GM19193 (cell line): ENCODE results near the gene PCCB.

ENCODE experiments used
- POLR2A ChIP-seq: IDR thresholded peaks from 4 replicates; pipeline ENCODE4 v1.6.1; 2011; ENCODE audit not compliant: insufficient read depth, insufficient read length; ENCODE audit errors: extremely low read depth

The PCCB gene

GRCh38 chr3:136291302-136291701, 41.2 kb downstream of the PCCB start:
- no peak for TF ChIP-seq POLR2A

- no peak for TF ChIP-seq POLR2A
Measured at GRCh38 chr3:136292500-136292899, 42.4 kb downstream of the PCCB start.

GRCh38 chr3:136293279-136293678, 43.1 kb downstream of the PCCB start:
- no peak for TF ChIP-seq POLR2A

GRCh38 chr3:136294176-136294575, 44.0 kb downstream of the PCCB start:
- no peak for TF ChIP-seq POLR2A

- TF ChIP-seq POLR2A, result no peak
Measured at GRCh38 chr3:136296960-136297359, 46.8 kb downstream of the PCCB start.

- TF ChIP-seq POLR2A, result no peak
Measured at GRCh38 chr3:136297826-136298225, 47.7 kb downstream of the PCCB start.

- TF ChIP-seq POLR2A, result no peak
Measured at GRCh38 chr3:136300444-136300843, 50.3 kb downstream of the PCCB start.

- no peak for TF ChIP-seq POLR2A
Measured at GRCh38 chr3:136305879-136306278, 55.7 kb downstream of the PCCB start.

GRCh38 chr3:136311261-136311660, 61.1 kb downstream of the PCCB start:
- TF ChIP-seq POLR2A, result no peak

- TF ChIP-seq POLR2A, result no peak
Measured at GRCh38 chr3:136311968-136312367, 61.8 kb downstream of the PCCB start.

GRCh38 chr3:136326316-136326715, 76.2 kb downstream of the PCCB start:
- TF ChIP-seq POLR2A, result no peak

GRCh38 chr3:136327671-136328070, 77.5 kb downstream of the PCCB start:
- TF ChIP-seq POLR2A, result no peak

GRCh38 chr3:136329593-136329992, 79.5 kb downstream of the PCCB start:
- TF ChIP-seq POLR2A, result no peak

GRCh38 chr3:136330900-136331299, 80.8 kb downstream of the PCCB start:
- no peak for TF ChIP-seq POLR2A

GRCh38 chr3:136332302-136332701, 82.2 kb downstream of the PCCB start:
- TF ChIP-seq POLR2A, result no peak

- no peak for TF ChIP-seq POLR2A
Measured at GRCh38 chr3:136332776-136333175, 82.6 kb downstream of the PCCB start.

GRCh38 chr3:136334209-136334608, 84.1 kb downstream of the PCCB start:
- TF ChIP-seq POLR2A, result no peak

- TF ChIP-seq POLR2A, result no peak
Measured at GRCh38 chr3:136336329-136337100, 86.4 kb downstream of the PCCB start.

GRCh38 chr3:136343446-136343845, 93.3 kb downstream of the PCCB start:
- no peak for TF ChIP-seq POLR2A
